Activated CD8-positive, alpha-beta T cell treated with anti-CD3 and anti-CD28 coated beads for 36 hours (primary cell): ENCODE measurements around the gene USHBP1. TPM values are rescaled to one million over a fixed set of nuclear protein-coding genes. Genes with fewer than 3 reads are reported as not detected.
"Not testable (repeated sequence)": the region's sequence is repeated elsewhere in the genome, so short reads cannot be mapped to it uniquely, and the experiment has no call there.

ENCODE experiments used
- ATAC-seq: fragments of 200-7000 bp; cut with Tn5 transposase; one replicate; pipeline ENCODE4 v1.10.0; 2021; ENCODE audit warnings: mild to moderate bottlenecking, moderate library complexity
- CTCF ChIA-PET: fragments of 350-600 bp; sonication (Branson Sonifier 250); formaldehyde crosslinking; loops from one replicate; lab custom pipeline; 2021; ENCODE audit warnings: antibody characterized with exemption; lab: Charles Lee
- POLR2A ChIA-PET: fragments of 350-600 bp; sonication (Branson Sonifier 250); formaldehyde crosslinking; loops from one replicate; lab custom pipeline; 2021; ENCODE audit warnings: antibody characterized with exemption; lab: Charles Lee
- DNase-seq: peaks from one replicate; pipeline ENCODE4 v3.0.0-alpha.2; 2020
- H3K27ac Mint-ChIP-seq: one replicate; pipeline ENCODE4 v1.8.0; 2021; ENCODE audit warnings: mild to moderate bottlenecking, mixed read lengths
- H3K27me3 Mint-ChIP-seq: one replicate; pipeline ENCODE4 v1.8.0; 2021; ENCODE audit warnings: mixed read lengths
- H3K36me3 Mint-ChIP-seq: one replicate; pipeline ENCODE4 v1.8.0; 2021; ENCODE audit warnings: low read depth, mixed read lengths
- H3K4me1 Mint-ChIP-seq: one replicate; pipeline ENCODE4 v1.8.0; 2021; ENCODE audit warnings: low read depth, mixed read lengths
- H3K4me3 Mint-ChIP-seq: one replicate; pipeline ENCODE4 v1.8.0; 2021; ENCODE audit warnings: mild to moderate bottlenecking, moderate library complexity, mixed read lengths
- H3K9me3 Mint-ChIP-seq: one replicate; pipeline ENCODE4 v1.8.0; 2021; ENCODE audit warnings: mixed read lengths
- intact Hi-C: fragments of 100-400 bp; cut with micrococcal nuclease; formaldehyde crosslinking; loops from one replicate; pipeline ENCODE4 v1.10.0; 2022
- total RNA-seq, 2 experiments: library from RNA; stranded (reverse); gene quantifications; one replicate each; pipeline ENCODE4 v1.2.3, GENCODE V29; 2021
- TF ChIP-seq, protein P1 (sequence below): fragments of 200-600 bp; IDR thresholded peaks from one replicate; pipeline ENCODE4 v1.8.0; 2022; ENCODE audit warnings: antibody characterized with exemption, mild to moderate bottlenecking

The USHBP1 gene
- total RNA-seq, 2 experiments from 2014 or later: 0.29 TPM; not detected in 1

DNA sequence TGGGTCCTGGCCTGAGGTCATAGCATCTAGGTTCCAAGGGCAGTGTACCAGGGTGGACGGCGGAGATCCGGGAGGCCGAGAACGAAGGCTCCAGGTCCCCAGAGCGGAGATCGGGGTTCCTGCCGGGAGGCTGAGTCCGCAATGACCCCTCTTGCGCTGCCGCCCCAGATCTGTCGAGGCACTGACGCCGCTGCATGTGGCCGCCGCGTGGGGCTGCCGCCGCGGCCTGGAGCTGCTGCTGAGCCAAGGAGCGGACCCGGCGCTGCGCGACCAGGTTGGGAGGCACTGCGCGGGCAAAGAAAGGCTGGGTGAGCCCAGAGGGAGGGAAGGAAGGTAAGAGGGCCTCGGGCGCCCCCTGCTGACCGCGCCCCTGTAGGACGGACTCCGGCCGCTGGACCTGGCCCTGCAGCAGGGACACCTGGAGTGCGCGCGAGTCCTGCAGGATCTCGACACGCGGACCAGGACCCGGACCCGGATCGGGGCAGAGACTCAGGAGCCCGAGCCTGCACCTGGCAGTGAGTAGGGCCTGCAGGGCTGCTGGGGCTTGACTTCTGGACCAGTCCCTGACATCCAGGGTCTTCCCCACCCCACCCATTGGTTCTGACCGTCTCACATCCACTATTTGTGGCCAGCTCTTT is 18.1 kb upstream of the USHBP1 start:
- Mint-ChIP-seq H3K27me3 (no peaks in the 10 kb centered on the region), H3K4me1 (peaks cover 6% of the 10 kb centered on the region), H3K4me3 (peak overlapping the region; percentile 86), H3K27ac (peak overlapping the region; percentile 81), H3K9me3 (no peaks in the 10 kb centered on the region), H3K36me3 (peaks cover 26% of the 10 kb centered on the region)
- peak; percentile 93 for ATAC-seq
- ChIA-PET CTCF (interaction anchor here (0.8 to 4.2 kb wide), 15 partner anchors 10 to 513 kb away, joined by 3 to 46 read pairs (median 6); partner anchors contain the start of genes ABHD8, BABAM1, MRPL34 and USE1), POLR2A (interaction anchor here (0.7 to 5.6 kb wide), 6 partner anchors 10 to 116 kb away, joined by 3 to 41 read pairs (median 6); partner anchors contain the start of genes BABAM1, USE1 and USHBP1)
- intact Hi-C loops: no loop called here
- DNase-seq: peak; percentile 91
- TF ChIP-seq, protein P1, sequence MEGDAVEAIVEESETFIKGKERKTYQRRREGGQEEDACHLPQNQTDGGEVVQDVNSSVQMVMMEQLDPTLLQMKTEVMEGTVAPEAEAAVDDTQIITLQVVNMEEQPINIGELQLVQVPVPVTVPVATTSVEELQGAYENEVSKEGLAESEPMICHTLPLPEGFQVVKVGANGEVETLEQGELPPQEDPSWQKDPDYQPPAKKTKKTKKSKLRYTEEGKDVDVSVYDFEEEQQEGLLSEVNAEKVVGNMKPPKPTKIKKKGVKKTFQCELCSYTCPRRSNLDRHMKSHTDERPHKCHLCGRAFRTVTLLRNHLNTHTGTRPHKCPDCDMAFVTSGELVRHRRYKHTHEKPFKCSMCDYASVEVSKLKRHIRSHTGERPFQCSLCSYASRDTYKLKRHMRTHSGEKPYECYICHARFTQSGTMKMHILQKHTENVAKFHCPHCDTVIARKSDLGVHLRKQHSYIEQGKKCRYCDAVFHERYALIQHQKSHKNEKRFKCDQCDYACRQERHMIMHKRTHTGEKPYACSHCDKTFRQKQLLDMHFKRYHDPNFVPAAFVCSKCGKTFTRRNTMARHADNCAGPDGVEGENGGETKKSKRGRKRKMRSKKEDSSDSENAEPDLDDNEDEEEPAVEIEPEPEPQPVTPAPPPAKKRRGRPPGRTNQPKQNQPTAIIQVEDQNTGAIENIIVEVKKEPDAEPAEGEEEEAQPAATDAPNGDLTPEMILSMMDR: peak; percentile 99

DNA sequence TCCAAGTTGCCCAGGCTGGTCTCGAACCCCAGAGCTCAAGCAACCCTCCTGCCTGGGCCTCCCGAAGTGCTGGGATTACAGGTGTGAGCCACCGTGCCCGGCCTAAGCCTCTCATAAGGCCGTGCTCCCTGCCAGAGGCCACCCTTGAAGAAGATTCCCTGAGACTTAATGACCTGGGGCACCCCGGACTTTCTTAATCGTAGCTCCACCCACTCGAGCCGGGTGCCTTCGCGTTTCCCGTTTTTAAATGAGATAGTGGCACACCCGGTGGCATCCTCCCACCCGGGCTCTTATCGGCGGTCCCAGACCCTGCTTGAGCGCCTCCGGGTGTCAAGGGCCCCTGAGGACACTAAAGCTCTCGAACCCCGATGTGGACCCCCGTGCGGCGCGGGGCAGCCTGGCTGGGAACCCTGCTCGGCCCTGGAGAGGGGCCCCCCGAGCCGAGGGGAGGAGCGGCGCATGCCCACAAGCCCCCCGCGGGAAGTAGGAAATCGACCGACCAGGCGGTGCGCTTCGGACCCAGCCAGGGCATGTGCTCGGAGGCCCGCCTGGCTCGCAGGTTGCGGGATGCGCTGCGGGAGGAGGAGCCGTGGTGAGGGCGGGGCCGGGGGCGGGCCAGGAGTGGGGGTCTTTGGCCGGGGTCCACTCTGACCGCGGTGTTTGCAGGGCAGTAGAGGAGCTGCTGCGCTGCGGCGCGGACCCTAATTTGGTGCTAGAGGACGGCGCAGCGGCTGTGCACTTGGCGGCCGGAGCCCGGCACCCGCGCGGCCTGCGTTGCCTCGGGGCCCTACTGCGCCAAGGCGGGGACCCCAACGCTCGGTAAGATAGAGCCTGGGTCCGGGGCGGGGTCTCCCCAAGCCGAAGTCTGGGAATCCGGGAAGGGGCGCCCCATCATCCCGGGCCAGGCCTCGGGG is 17.1 kb upstream of the USHBP1 start, which contains the start of gene ANKLE1:
Gene ANKLE1, plus strand, starts transcription at position 511 of the 914 bp plus-strand sequence. Its CDS starts 20 bp downstream, at position 531.
- Mint-ChIP-seq H3K27ac (peak within 1 kb of the TSS; percentile 81), H3K36me3 (peaks cover 28% of the 10 kb centered on the region)
- CTCF ChIA-PET: interaction anchor here (0.8 to 4.2 kb wide), 15 partner anchors 10 to 512 kb away, joined by 3 to 46 read pairs (median 6); partner anchors contain the start of genes ABHD8, BABAM1, MRPL34 and USE1

DNA sequence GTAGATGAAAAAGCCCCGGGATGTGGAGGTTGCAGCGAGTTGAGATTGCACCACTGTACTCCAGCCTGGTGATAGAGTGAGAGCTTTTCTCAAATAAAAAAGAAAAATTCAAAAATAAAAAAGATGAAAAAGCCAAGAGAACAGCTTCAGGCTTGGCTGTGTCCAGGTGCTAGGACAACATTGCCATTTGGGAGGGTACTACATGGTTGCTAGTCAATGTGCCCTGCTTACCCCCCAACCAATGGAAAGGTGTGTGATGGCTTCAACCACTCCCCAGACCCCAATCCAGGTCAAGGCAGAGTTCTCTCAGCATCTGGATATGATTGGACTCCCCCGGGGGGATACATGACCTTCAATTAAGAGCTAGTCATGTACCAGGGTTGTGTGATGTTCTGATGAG is 14.9 kb upstream of the USHBP1 start:
- H3K9me3 Mint-ChIP-seq: no peaks in the 10 kb centered on the region
- intact Hi-C loops: no loop called here
- H3K4me1 Mint-ChIP-seq: peaks cover 6% of the 10 kb centered on the region
- H3K36me3 Mint-ChIP-seq: peaks cover 32% of the 10 kb centered on the region
- DNase-seq (no peak), ATAC-seq (no peak)
- no peak overlapping the region for H3K27ac Mint-ChIP-seq
- TF ChIP-seq, protein P1: no peak
- CTCF ChIA-PET: interaction anchor here (0.6 to 1.0 kb wide), 3 partner anchors 11 to 297 kb away, joined by 3 to 4 read pairs (median 3); no protein-coding TSS in a partner anchor
- POLR2A ChIA-PET: interaction anchor here (0.5 to 5.6 kb wide), 6 partner anchors 13 to 154 kb away, joined by 3 to 41 read pairs (median 3); partner anchors contain the start of genes BABAM1, MVB12A and USHBP1
- H3K4me3 Mint-ChIP-seq: no peak overlapping the region
- H3K27me3 Mint-ChIP-seq: no peaks in the 10 kb centered on the region

More for the DNA sequence above, 17.1 kb upstream of the USHBP1 start, which contains the start of gene ANKLE1:
- peaks cover 6% of the 10 kb centered on the region for H3K4me1 Mint-ChIP-seq
- intact Hi-C loops: no loop called here
- ATAC-seq (peak; percentile 60), DNase-seq (peak; percentile 69)
- H3K4me3 Mint-ChIP-seq: peak within 1 kb of the TSS; percentile 86
- H3K9me3 Mint-ChIP-seq: no peaks in the 10 kb centered on the region
- TF ChIP-seq, protein P1: no peak
- H3K27me3 Mint-ChIP-seq: no peaks in the 10 kb centered on the region
- POLR2A ChIA-PET: interaction anchor here (0.6 to 5.6 kb wide), 12 partner anchors 11 to 245 kb away, joined by 3 to 41 read pairs (median 4); partner anchors contain the start of genes BABAM1, DDA1, USE1 and USHBP1

DNA sequence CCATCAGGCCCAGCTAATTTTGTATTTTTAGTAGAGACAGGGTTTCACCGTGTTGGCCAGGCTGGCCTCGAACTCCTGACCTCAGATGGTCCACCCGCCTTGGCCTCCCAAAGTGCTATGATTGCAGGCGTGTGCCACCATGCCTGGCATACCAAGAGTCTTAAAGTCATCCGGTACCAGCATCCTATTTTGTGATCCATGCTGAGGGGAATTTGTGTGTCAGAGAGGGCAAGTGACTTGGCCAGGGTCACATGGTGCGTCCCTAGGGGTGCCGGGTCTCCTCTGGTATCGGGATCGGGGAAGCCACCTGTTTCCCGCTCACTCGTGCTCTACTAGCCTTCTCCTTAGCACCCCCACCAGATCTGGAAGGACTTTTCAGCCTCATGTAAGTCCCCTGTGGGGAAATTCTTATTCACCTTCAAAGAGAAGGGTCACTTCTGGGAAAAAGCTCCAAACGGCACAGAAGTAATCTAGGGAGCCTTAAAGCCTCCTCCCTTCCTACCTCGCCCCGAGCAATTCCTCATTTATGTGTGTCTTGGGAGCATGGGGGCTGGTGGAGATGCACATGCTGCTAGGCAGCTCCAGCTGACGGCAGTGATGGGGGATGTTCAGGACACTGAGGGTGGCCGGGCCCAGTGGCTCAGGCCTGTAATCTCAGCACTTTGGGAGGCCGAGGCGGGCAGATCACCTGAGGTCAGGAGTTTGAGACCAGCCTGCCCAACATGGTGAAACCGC is 11.1 kb upstream of the USHBP1 start:
- H3K4me1 Mint-ChIP-seq: no peaks in the 10 kb centered on the region
- intact Hi-C loops: no loop called here
- H3K27me3 Mint-ChIP-seq: no peaks in the 10 kb centered on the region
- no peaks in the 10 kb centered on the region for H3K9me3 Mint-ChIP-seq
- TF ChIP-seq, protein P1: no peak
- no peak for ATAC-seq
- no peak overlapping the region for H3K27ac Mint-ChIP-seq
- DNase-seq: no peak
- H3K4me3 Mint-ChIP-seq: no peak overlapping the region
- POLR2A ChIA-PET: interaction anchor here (0.7 kb wide), 1 partner anchor 562 kb away, joined by 3 read pairs; no protein-coding TSS in a partner anchor
- CTCF ChIA-PET: interaction anchor here (0.5 kb wide), 1 partner anchor 212 kb away, joined by 3 read pairs; no protein-coding TSS in a partner anchor
- peaks cover 32% of the 10 kb centered on the region for H3K36me3 Mint-ChIP-seq

DNA sequence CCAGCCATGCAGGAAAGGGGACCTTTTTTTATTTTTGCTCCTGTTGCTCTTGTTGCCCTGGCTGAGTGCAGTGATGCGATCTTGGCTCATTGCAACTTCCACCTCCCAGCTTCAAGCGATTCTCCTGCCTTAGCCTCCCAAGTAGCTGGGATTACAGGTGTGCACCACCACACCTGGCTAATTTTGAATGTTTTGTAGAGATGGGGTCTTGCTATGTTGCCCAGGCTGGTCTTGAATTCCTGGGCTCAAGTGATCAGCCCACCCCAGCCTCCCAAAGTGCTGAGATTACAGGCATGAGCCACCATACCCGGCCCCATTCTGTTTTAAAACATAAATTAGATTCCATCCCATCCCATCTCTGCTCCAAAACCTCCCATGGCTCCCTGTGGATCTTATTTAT is 10.3 kb upstream of the USHBP1 start:
- H3K9me3 Mint-ChIP-seq, DNase-seq, ATAC-seq, H3K27me3 Mint-ChIP-seq, H3K27ac Mint-ChIP-seq, H3K4me3 Mint-ChIP-seq, intact Hi-C loops, CTCF ChIA-PET, H3K4me1 Mint-ChIP-seq: not testable (repeated sequence)
- POLR2A ChIA-PET: interaction anchor here (0.7 kb wide), 1 partner anchor 561 kb away, joined by 3 read pairs; no protein-coding TSS in a partner anchor
- H3K36me3 Mint-ChIP-seq: peaks cover 34% of the 10 kb centered on the region
